ENCODE measurements around the gene DUS2. TPM values are rescaled to one million over a fixed set of nuclear protein-coding genes. Genes with fewer than 3 reads are reported as not detected.
"Not testable (repeated sequence)": the region's sequence is repeated elsewhere in the genome, so short reads cannot be mapped to it uniquely, and the experiment has no call there.

Gene DUS2
- total RNA-seq, 2 donors from 2014 or later, result 5.3 to 8.4 TPM

DNA sequence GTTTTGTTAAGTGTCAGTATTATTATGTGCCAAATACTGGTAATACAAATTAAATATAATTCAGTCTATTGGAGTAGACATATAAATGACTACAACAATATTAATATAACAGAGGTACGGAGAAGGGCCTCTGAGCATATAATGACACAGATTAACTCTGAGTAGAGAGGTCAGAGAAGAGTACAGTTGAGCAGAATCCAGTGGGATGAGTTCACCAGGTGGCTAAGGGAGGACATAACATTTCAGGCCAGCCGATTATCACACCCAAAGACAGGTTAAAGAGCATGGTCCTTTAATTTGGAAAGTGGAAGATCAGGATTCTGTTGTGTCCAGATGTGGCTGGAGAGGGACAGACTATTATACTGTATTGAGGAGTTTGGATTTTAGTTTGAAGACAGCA, 73.4 kb downstream of the DUS2 start:
- Histone ChIP-seq H3K9me3 (no peaks in the 10 kb centered on the region), H3K27ac (no peak overlapping the region), H3K27me3 (replicated peaks; ENCODE audit: insufficient read depth) (no peaks in the 10 kb centered on the region), H3K4me3 (no peak overlapping the region), H3K4me1 (ENCODE audit: control insufficient read depth in 1 of 2, low read depth in 2 of 2) (peaks cover 26% of the 10 kb centered on the region in 2 donors), H3K36me3 (no peaks in the 10 kb centered on the region)
- TF ChIP-seq, protein P1, sequence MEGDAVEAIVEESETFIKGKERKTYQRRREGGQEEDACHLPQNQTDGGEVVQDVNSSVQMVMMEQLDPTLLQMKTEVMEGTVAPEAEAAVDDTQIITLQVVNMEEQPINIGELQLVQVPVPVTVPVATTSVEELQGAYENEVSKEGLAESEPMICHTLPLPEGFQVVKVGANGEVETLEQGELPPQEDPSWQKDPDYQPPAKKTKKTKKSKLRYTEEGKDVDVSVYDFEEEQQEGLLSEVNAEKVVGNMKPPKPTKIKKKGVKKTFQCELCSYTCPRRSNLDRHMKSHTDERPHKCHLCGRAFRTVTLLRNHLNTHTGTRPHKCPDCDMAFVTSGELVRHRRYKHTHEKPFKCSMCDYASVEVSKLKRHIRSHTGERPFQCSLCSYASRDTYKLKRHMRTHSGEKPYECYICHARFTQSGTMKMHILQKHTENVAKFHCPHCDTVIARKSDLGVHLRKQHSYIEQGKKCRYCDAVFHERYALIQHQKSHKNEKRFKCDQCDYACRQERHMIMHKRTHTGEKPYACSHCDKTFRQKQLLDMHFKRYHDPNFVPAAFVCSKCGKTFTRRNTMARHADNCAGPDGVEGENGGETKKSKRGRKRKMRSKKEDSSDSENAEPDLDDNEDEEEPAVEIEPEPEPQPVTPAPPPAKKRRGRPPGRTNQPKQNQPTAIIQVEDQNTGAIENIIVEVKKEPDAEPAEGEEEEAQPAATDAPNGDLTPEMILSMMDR (IDR thresholded peaks at IDR 0.05), result no peak
- ATAC-seq (ENCODE audit: insufficient number of reproducible peaks, low FRiP score, low read depth) (no peak), DNase-seq (ENCODE audit: low spot score) (no peak)

DNA sequence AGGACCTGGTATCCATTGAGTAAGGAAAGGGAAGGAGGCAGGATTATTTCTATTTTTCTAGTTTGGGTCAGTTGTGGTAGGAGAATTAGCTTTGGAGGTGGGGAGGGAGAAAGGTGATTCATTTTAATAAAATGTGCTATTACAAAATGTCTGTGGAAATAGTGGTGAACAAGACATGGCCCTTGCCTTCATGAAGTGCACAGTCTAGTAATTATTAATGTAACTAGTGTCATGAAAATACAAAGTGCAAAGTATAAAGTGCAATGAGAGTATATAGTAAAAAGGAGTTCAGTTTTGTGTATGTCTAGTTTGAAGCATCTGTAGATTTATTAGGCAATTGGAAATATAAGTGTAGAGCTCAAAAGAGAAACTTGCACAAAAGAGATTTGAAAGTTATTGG, 74.0 kb downstream of the DUS2 start:
- Histone ChIP-seq H3K27ac (no peak overlapping the region), H3K4me3 (no peak overlapping the region), H3K36me3 (no peaks in the 10 kb centered on the region), H3K27me3 (replicated peaks; ENCODE audit: insufficient read depth) (no peaks in the 10 kb centered on the region), H3K9me3 (no peaks in the 10 kb centered on the region), H3K4me1 (ENCODE audit: control insufficient read depth in 1 of 2, low read depth in 2 of 2) (peaks cover 20 to 22% of the 10 kb centered on the region in 2 donors)
- ATAC-seq (ENCODE audit: insufficient number of reproducible peaks, low FRiP score, low read depth), result no peak
- TF ChIP-seq, protein P1 (IDR thresholded peaks at IDR 0.05), result no peak
- no peak for DNase-seq (ENCODE audit: low spot score)

DNA sequence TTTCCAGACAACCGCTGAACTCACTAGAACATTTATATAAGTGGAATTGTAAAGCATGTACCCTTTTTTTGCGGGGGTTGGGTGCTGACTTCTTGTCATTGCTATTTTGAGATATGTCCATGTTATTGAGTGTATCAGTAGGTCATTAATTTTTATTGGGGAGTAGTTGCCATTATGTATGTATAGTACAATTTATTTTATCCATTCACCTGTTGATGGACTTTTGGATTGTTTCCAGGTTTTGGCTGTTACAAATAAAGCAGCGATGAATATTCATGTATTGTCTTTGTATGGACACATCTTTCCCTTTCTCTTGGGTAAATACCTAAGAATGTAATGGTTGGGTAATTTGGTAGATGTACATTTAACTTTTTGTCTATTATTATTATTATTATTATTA, 74.8 kb downstream of the DUS2 start:
- ATAC-seq (ENCODE audit: insufficient number of reproducible peaks, low FRiP score, low read depth) (no peak), DNase-seq (ENCODE audit: low spot score) (no peak)
- no peaks in the 10 kb centered on the region for H3K9me3 ChIP-seq
- H3K4me1 ChIP-seq (ENCODE audit: control insufficient read depth in 1 of 2, low read depth in 2 of 2), result peaks cover 12 to 17% of the 10 kb centered on the region in 2 donors
- H3K27ac ChIP-seq, result no peak overlapping the region
- no peaks in the 10 kb centered on the region for H3K36me3 ChIP-seq
- no peaks in the 10 kb centered on the region for H3K27me3 ChIP-seq (replicated peaks; ENCODE audit: insufficient read depth)
- TF ChIP-seq, protein P1 (IDR thresholded peaks at IDR 0.05), result no peak
- no peak overlapping the region for H3K4me3 ChIP-seq

DNA sequence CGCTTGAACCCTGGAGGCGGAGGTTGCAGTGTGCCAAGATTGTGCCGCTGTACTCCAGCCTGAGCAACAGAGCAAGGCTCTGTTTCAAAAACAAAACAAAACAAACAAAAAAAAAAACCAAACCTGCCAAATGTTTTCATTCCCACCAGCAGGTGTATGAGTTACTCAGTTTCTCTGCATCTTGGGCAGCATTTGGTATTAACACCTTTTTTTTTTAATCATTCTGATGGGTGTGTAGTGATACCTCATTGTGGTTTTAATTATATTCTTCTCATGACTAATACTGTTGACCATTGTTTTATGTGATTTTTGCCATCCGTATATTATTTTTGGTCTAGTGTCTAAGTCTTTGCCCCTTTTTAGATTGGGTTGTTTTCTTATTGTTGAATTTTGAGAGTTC, 77.4 kb downstream of the DUS2 start:
- TF ChIP-seq, protein P1 (IDR thresholded peaks at IDR 0.05), result no peak
- Histone ChIP-seq H3K9me3 (no peaks in the 10 kb centered on the region), H3K27ac (no peak overlapping the region), H3K4me1 (ENCODE audit: control insufficient read depth in 1 of 2, low read depth in 2 of 2) (peaks cover 0 to 7% of the 10 kb centered on the region in 2 donors), H3K36me3 (no peaks in the 10 kb centered on the region), H3K27me3 (replicated peaks; ENCODE audit: insufficient read depth) (no peaks in the 10 kb centered on the region), H3K4me3 (no peak overlapping the region)
- no peak for ATAC-seq (ENCODE audit: insufficient number of reproducible peaks, low FRiP score, low read depth)
- DNase-seq (ENCODE audit: low spot score), result no peak

DNA sequence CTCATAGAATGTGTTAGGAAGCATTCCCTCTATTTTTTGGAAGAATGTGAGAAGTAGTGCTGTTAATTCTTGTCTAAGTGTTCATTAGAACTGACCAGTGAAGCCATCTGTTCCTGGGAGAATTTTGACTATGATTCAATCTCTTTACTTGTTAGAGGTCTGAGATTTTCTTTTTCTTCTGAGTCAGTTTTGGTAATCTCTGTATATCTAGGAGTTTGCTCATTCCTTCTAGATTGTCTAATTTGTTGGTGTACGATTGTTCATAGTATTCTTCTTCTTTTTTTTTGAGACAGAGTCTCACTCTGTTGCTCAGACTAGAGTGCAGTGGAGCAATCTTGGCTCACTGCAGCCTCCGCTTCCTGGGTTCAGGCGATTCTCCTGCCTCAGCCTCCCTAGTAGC, 82.5 kb downstream of the DUS2 start:
- H3K36me3 ChIP-seq, result no peaks in the 10 kb centered on the region
- H3K4me1 ChIP-seq (ENCODE audit: control insufficient read depth in 1 of 2, low read depth in 2 of 2), result peaks cover 0 to 4% of the 10 kb centered on the region in 2 donors
- no peaks in the 10 kb centered on the region for H3K27me3 ChIP-seq (replicated peaks; ENCODE audit: insufficient read depth)
- ATAC-seq (ENCODE audit: insufficient number of reproducible peaks, low FRiP score, low read depth) (no peak), DNase-seq (ENCODE audit: low spot score) (no peak)
- H3K9me3 ChIP-seq, result no peaks in the 10 kb centered on the region
- TF ChIP-seq, protein P1 (IDR thresholded peaks at IDR 0.05), result no peak
- no peak overlapping the region for H3K4me3 ChIP-seq
- no peak overlapping the region for H3K27ac ChIP-seq

DNA sequence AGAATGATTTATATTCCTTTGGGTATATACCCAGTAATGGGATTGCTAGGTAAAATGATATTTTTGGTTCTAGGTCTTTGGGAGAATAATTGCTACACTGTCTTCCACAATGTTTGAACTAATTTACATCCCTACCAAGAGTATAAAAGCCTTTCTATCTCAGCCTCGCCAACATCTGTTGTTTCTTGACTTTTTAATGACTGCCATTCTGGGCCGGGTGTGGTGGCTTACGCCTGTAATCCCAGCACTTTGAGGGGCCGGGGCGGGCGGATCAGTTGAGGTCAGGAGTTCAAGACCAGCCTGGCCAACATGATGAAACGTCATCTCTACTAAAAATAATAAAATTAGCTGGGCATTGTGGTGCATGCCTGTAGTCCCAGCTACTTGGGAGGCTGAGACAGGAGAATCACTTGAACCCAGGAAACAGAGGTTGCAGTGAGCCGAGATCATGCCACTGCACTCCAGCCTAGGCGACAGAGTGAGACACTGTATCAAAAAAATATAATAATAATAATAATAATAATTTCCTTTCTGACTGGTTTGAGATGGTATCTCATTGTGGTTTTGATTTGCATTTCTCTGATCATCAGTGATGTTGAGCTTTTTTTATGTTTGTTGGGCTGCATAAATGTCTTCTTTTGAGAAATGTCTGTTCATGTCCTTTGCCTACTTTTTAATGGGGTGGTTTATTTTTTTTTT, 84.3 kb downstream of the DUS2 start:
- H3K4me1 ChIP-seq (ENCODE audit: control insufficient read depth in 1 of 2, low read depth in 2 of 2); H3K9me3 ChIP-seq; H3K4me3 ChIP-seq; H3K27me3 ChIP-seq (replicated peaks; ENCODE audit: insufficient read depth); ATAC-seq (ENCODE audit: insufficient number of reproducible peaks, low FRiP score, low read depth); DNase-seq (ENCODE audit: low spot score); H3K36me3 ChIP-seq; H3K27ac ChIP-seq: not testable (repeated sequence)

DNA sequence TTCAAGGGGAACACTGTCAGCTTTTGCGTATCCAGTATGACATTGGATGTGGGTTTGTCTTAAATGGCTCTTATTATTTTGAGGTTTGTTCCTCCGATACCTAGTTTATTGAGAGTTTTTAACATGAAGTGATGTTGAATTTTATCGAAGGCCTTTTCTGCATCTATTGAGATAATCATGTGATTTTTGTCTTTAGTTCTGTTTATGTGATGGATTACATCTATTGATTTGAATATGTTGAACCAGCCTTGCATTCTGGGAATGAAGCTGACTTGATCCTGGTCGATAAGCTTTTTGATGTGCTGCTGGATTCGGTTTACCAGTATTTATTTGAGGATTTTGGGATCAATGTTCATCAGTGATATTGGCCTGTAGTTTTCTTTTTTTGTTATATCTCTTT, 86.1 kb downstream of the DUS2 start:
- not testable (repeated sequence) for H3K4me3 ChIP-seq; ATAC-seq (ENCODE audit: insufficient number of reproducible peaks, low FRiP score, low read depth); H3K36me3 ChIP-seq; H3K4me1 ChIP-seq (ENCODE audit: control insufficient read depth in 1 of 2, low read depth in 2 of 2); DNase-seq (ENCODE audit: low spot score); H3K27me3 ChIP-seq (replicated peaks; ENCODE audit: insufficient read depth); H3K27ac ChIP-seq; H3K9me3 ChIP-seq

DNA sequence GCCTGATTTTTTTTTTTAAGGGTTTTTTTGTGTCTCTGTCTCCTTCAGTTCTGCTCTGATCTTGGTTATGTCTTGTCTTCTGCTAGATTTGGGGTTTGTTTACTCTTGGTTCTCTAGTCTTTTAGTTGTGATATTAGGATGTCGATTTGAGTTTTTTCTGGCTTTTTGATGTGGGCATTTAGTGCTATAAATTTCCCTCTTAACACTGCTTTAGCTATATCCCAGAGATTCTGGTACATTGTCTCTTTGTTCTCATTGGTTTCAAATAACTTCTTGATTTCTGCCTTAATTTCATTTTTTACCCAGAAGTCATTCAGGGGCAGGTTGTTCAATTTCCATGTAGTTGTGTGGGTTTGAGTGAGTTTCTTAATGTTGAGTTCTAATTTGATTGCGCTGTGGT, 87.5 kb downstream of the DUS2 start:
- not testable (repeated sequence) for H3K27me3 ChIP-seq (replicated peaks; ENCODE audit: insufficient read depth); H3K36me3 ChIP-seq; H3K4me3 ChIP-seq; DNase-seq (ENCODE audit: low spot score); H3K4me1 ChIP-seq (ENCODE audit: control insufficient read depth in 1 of 2, low read depth in 2 of 2); ATAC-seq (ENCODE audit: insufficient number of reproducible peaks, low FRiP score, low read depth); H3K27ac ChIP-seq; H3K9me3 ChIP-seq
